OCI-LY7 (cell line): ENCODE data around the gene RHOXF2B. TPM values are rescaled to one million over a fixed set of nuclear protein-coding genes. Genes with fewer than 3 reads are reported as not detected.
"Not testable (repeated sequence)": the region's sequence is repeated elsewhere in the genome, so short reads cannot be mapped to it uniquely, and the experiment has no call there.

Experiments
- BruUV-seq: library from RNA; stranded (reverse); fragments of 400-500 nt; replicated peaks from 2 replicates; lab custom pipeline; 2021; lab: Mats Ljungman, UMichigan
- CTCF ChIA-PET: fragments of 300-600 bp; sonication (Branson Sonifier 250); formaldehyde crosslinking; loops from one replicate; lab custom pipeline; 2022; ENCODE audit warnings: antibody characterized with exemption; ENCODE audit not compliant: unreplicated experiment; lab: Charles Lee
- POLR2A ChIA-PET: fragments of 300-600 bp; sonication (Branson Sonifier 250); formaldehyde crosslinking; loops from one replicate; lab custom pipeline; 2022; ENCODE audit warnings: antibody characterized with exemption; lab: Charles Lee
- DNase-seq: peaks from one replicate; pipeline ENCODE4 v3.0.0-alpha.2; 2015; ENCODE audit warnings: low spot score
- H2AFZ ChIP-seq: fragments of 200-600 bp; sonication (generic), shearing (Covaris generic); 2 replicates; pipeline ENCODE4 v1.6.1; 2014; ENCODE audit warnings: mild to moderate bottlenecking, antibody characterized with exemption, low read length, moderate library complexity
- H3K27ac ChIP-seq: fragments of 200-600 bp; sonication (generic); 2 replicates; pipeline ENCODE4 v1.5.1; 2014; ENCODE audit warnings: mixed run types, low read depth, mild to moderate bottlenecking, moderate library complexity, low read length, inconsistent platforms; ENCODE audit not compliant: poor library complexity, severe bottlenecking
- H3K36me3 ChIP-seq: fragments of 200-600 bp; sonication (generic); 2 replicates; pipeline ENCODE4 v1.6.1; 2014; ENCODE audit warnings: mild to moderate bottlenecking, antibody characterized with exemption, low read length, moderate library complexity, mixed read lengths; ENCODE audit not compliant: insufficient read depth
- H3K4me1 ChIP-seq: fragments of 200-600 bp; sonication (generic); 2 replicates; pipeline ENCODE4 v1.5.1; 2014; ENCODE audit warnings: mild to moderate bottlenecking, low read length; ENCODE audit not compliant: insufficient read depth, poor library complexity, severe bottlenecking
- H3K4me2 ChIP-seq: fragments of 200-600 bp; sonication (generic); 2 replicates; pipeline ENCODE4 v1.6.1; 2014; ENCODE audit warnings: mild to moderate bottlenecking, low read length
- H3K4me3 ChIP-seq: fragments of 200-600 bp; sonication (generic); 2 replicates; pipeline ENCODE4 v1.5.1; 2014; ENCODE audit warnings: mild to moderate bottlenecking, low read depth, low read length; ENCODE audit not compliant: poor library complexity, severe bottlenecking
- H3K79me2 ChIP-seq: fragments of 200-600 bp; sonication (generic); 2 replicates; pipeline ENCODE4 v1.6.1; 2016; ENCODE audit warnings: low read depth, mild to moderate bottlenecking, low read length, moderate library complexity, mixed read lengths; ENCODE audit not compliant: insufficient read depth
- H3K9me2 ChIP-seq: fragments of 200-600 bp; sonication (generic); 2 replicates; pipeline ENCODE4 v1.6.1; 2016; ENCODE audit warnings: mild to moderate bottlenecking, low read length, mixed read lengths; ENCODE audit not compliant: insufficient read depth
- H3K9me3 ChIP-seq: fragments of 200-600 bp; sonication (generic); 2 replicates; pipeline ENCODE4 v1.6.1; 2014; ENCODE audit warnings: mild to moderate bottlenecking, mixed run types, low read length, mixed read lengths
- H4K20me1 ChIP-seq: fragments of 200-600 bp; sonication (generic); 2 replicates; pipeline ENCODE4 v1.6.1; 2014; ENCODE audit warnings: mild to moderate bottlenecking, antibody characterized with exemption, low read length, moderate library complexity, mixed read lengths; ENCODE audit not compliant: insufficient read depth
- EZH2phosphoT487 ChIP-seq: fragments of 200-600 bp; sonication (generic); IDR thresholded peaks from 2 replicates; pipeline ENCODE4 v1.6.1; 2018; ENCODE audit warnings: low read depth, borderline replicate concordance, mild to moderate bottlenecking, mixed run types, antibody characterized with exemption, low read length, moderate library complexity, mixed read lengths
- intact Hi-C: fragments of 100-400 bp; cut with micrococcal nuclease; formaldehyde crosslinking; loops from one replicate; pipeline ENCODE4 v1.10.0; 2022; ENCODE audit not compliant: unreplicated experiment
- total RNA-seq, 2 experiments: library from RNA; depleted of rRNA in 1 of 2; stranded (reverse); fragments of >200 nt in 1 of 2; shearing (Covaris generic) in 1 of 2; gene quantifications; 2 replicates each; pipeline ENCODE4 v1.2.3, GENCODE V29; 2014 to 2022
- TF ChIP-seq, protein P1 (sequence below): fragments of 200-600 bp; sonication (generic); conservative IDR thresholded peaks from 2 replicates; pipeline ENCODE4 v1.5.1; 2014; ENCODE audit warnings: mild to moderate bottlenecking, antibody characterized with exemption, low read length, moderate library complexity, mixed read lengths

The RHOXF2B gene
- total RNA-seq, 2 experiments from 2014 or later, result not detected

DNA sequence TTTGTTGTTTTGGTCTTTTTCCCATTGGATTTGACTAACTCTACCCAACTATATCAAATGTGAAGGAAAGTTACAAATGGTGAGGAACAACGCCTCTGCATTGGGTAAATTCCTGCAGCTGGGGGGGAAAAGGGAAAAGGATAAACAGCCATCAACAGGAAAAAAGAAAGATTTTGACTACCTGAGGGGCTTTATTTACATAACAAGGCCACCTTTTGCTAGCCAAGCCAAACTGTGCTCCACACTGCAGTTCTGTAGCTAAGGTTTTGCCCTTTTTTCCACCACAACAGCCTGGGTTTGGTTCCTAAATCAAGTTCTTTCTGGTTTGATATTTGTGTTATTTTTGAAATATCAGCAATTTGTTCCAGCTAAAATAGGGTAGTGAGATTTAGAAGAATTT, 40.8 kb downstream of the RHOXF2B start:
- BruUV-seq, result no TSS peak
- Histone ChIP-seq H3K4me1 (peaks cover 37% of the 10 kb centered on the region), H2AFZ (peak overlapping the region; percentile 76; the same call in 1 of the 2 replicates), H3K27ac (peak overlapping the region; percentile 85), H3K36me3 (no peaks in the 10 kb centered on the region), H3K9me2 (no peaks in the 10 kb centered on the region), H3K79me2 (peaks cover 8% of the 10 kb centered on the region; the same call in 1 of the 2 replicates), H3K4me3 (peak overlapping the region; percentile 71), H3K9me3 (no peaks in the 10 kb centered on the region), H3K4me2 (peak overlapping the region; percentile 97), H4K20me1 (no peaks in the 10 kb centered on the region)
- no peak for DNase-seq
- POLR2A ChIA-PET, result interaction anchor here (0.6 to 1.4 kb wide), 4 partner anchors 45 to 283 kb away, joined by 3 to 6 read pairs (median 4); no protein-coding TSS in a partner anchor
- no peak for TF ChIP-seq EZH2phosphoT487
- TF ChIP-seq, protein P1, sequence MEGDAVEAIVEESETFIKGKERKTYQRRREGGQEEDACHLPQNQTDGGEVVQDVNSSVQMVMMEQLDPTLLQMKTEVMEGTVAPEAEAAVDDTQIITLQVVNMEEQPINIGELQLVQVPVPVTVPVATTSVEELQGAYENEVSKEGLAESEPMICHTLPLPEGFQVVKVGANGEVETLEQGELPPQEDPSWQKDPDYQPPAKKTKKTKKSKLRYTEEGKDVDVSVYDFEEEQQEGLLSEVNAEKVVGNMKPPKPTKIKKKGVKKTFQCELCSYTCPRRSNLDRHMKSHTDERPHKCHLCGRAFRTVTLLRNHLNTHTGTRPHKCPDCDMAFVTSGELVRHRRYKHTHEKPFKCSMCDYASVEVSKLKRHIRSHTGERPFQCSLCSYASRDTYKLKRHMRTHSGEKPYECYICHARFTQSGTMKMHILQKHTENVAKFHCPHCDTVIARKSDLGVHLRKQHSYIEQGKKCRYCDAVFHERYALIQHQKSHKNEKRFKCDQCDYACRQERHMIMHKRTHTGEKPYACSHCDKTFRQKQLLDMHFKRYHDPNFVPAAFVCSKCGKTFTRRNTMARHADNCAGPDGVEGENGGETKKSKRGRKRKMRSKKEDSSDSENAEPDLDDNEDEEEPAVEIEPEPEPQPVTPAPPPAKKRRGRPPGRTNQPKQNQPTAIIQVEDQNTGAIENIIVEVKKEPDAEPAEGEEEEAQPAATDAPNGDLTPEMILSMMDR, result no peak
- CTCF ChIA-PET, result no interaction called here
- intact Hi-C loops, result loop anchor here (10.0 kb wide), 1 partner anchor 52 kb away; no protein-coding TSS in a partner anchor

DNA sequence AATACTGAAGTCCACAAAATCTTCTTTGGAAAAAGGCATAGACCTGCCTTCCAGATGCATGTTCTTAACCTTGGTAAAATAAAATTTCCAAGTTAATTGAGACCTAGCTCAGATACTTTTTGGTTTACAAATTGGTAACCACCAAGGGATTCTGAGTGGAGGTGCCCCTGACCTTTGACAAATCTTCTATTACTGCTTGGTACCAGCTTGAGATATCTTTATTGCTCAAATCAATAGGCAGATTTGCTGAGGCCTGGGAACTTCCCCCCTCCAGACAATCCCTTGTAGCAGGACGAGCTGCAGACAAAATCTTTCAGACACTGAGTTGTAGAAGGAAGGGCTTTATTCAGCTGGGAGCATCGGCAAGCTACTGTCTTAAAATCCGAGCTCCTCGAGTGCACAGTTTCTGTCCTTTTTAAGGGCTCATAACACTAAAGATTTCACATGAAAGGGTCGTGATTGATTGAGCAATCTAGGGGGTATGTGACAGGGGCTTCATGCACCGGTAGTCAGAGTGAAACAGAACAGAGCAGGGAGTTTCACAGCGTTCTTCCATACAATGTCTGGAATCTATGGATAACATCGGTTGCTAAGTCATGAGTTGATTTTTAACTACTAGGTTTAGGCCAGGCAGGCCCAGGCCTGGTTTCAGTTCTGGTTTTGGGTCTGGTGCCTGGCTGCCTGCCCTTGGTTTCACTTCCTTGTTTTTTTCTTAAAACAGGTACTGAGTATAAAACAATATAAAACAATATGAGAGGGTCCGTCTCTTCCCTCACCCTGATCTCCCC, 41.8 kb downstream of the RHOXF2B start:
- POLR2A ChIA-PET, result interaction anchor here (1.4 kb wide), 1 partner anchor 44 kb away, joined by 3 read pairs; no protein-coding TSS in a partner anchor
- H4K20me1 ChIP-seq, H3K79me2 ChIP-seq, H3K36me3 ChIP-seq, BruUV-seq, H3K9me3 ChIP-seq, H3K9me2 ChIP-seq, CTCF ChIA-PET: not testable (repeated sequence)
- Histone ChIP-seq H2AFZ (peak overlapping the region; percentile 76; the same call in 1 of the 2 replicates), H3K4me3 (peak overlapping the region; percentile 71), H3K4me1 (peaks cover 37% of the 10 kb centered on the region), H3K4me2 (peak overlapping the region; percentile 97), H3K27ac (peak overlapping the region; percentile 85)
- intact Hi-C loops, result loop anchor here (10.0 kb wide), 1 partner anchor 51 kb away; no protein-coding TSS in a partner anchor
- DNase-seq, result peak; percentile 84

DNA sequence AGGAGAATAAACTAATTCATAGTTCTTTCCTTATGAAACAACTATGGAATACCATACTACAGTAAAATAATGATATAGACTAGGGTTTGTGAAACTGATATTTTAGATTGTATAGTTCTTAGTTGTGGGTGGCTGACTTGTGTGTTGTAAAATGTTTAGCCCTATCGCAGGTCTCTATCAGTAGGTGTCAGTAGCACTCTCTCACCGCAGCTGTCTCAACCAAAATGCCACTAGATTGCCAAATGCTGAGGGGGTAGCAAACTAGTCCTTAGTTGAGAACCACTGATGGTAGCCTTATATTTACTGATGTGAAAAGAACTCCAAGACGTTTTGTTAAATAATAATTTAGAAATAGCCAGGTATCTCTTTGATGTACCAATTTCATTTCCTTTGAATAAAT, 48.1 kb downstream of the RHOXF2B start:
- no peak for DNase-seq
- H4K20me1 ChIP-seq, result no peaks in the 10 kb centered on the region
- no peaks in the 10 kb centered on the region for H3K9me2 ChIP-seq
- no peaks in the 10 kb centered on the region for H3K9me3 ChIP-seq
- no peak overlapping the region for H2AFZ ChIP-seq
- peaks cover 3% of the 10 kb centered on the region for H3K4me1 ChIP-seq
- H3K27ac ChIP-seq, result no peak overlapping the region
- BruUV-seq, result no TSS peak
- H3K4me2 ChIP-seq, result no peak overlapping the region
- intact Hi-C loops, result no loop called here
- H3K36me3 ChIP-seq, result no peaks in the 10 kb centered on the region
- no peak overlapping the region for H3K4me3 ChIP-seq
- H3K79me2 ChIP-seq, result no peaks in the 10 kb centered on the region
- CTCF ChIA-PET, result no interaction called here
- POLR2A ChIA-PET, result no interaction called here
- TF ChIP-seq, protein P1, result peak; percentile 59
- no peak for TF ChIP-seq EZH2phosphoT487
